Large intestine (tissue), 12 donors: ENCODE data around the gene PAPSS1. TPM values are rescaled to one million over a fixed set of nuclear protein-coding genes. Genes with fewer than 3 reads are reported as not detected.

Experiments used
- DNase-seq, 2 donors: peaks; one replicate each; pipeline versions ENCODE4 v3.0.0 to v3.0.0-alpha.2; 2013
- H3K27ac ChIP-seq: one replicate; pipeline ENCODE4 v1.5.1; 2013; ENCODE audit warnings: low read length
- H3K27me3 ChIP-seq: 2 replicates; pipeline ENCODE4 v1.6.1; 2013; ENCODE audit warnings: low read length; ENCODE audit not compliant: control insufficient read depth, insufficient read depth
- H3K36me3 ChIP-seq: 2 replicates; pipeline ENCODE4 v1.6.1; 2013; ENCODE audit warnings: low read length; ENCODE audit not compliant: control insufficient read depth, insufficient read depth
- H3K4me1 ChIP-seq: one replicate; pipeline ENCODE4 v1.6.1; 2013; ENCODE audit warnings: low read length; ENCODE audit not compliant: control insufficient read depth, insufficient read depth
- H3K4me3 ChIP-seq: one replicate; pipeline ENCODE4 v1.5.1; 2013; ENCODE audit warnings: low read length
- H3K9me3 ChIP-seq: one replicate; pipeline ENCODE4 v1.6.1; 2013; ENCODE audit warnings: mild to moderate bottlenecking, low read depth, low read length, moderate library complexity; ENCODE audit not compliant: control insufficient read depth
- WGBS: methylation state at CpG from one replicate; pipeline ENCODE4 v1.1.5; 2013; ENCODE audit warnings: low lambda C conversion rate; ENCODE audit not compliant: insufficient coverage; 5-methylcytosine and 5-hydroxymethylcytosine counted together
- long read RNA-seq, 11 donors: transcript quantifications; one replicate each; lab custom pipeline, GENCODE V29; 2026
- polyA plus RNA-seq: library from polyadenylated mRNA; unstranded; fragments of 120-200 nt; gene quantifications from one replicate; pipeline ENCODE4 v1.2.1, GENCODE V29; 2013

The PAPSS1 gene
- 50.7 TPM for polyA plus RNA-seq
- long read RNA-seq, donor 1, transcript PAPSS1-201 (12 exons, 2,731 nt) = major isoform, 8 of 14 reads
- long read RNA-seq, donor 1, partial matches to known transcripts = 6 of 14 reads
- long read RNA-seq, donor 1, other reads (novel, unspliced or antisense) = 0 of 14 reads
- long read RNA-seq, donor 2, transcript PAPSS1-201 (12 exons, 2,731 nt) = major isoform, 16 of 18 reads
- long read RNA-seq, donor 2, partial matches to known transcripts = 0 of 18 reads
- long read RNA-seq, donor 2, other reads (novel, unspliced or antisense) = 0 of 18 reads
- long read RNA-seq, donor 3, transcript PAPSS1-201 (12 exons, 2,731 nt) = major isoform, 18 of 27 reads
- long read RNA-seq, donor 3, partial matches to known transcripts = 9 of 27 reads
- long read RNA-seq, donor 3, other reads (novel, unspliced or antisense) = 0 of 27 reads
- long read RNA-seq, donor 4, partial matches to known transcripts = 0 of 1 reads
- long read RNA-seq, donor 4, other reads (novel, unspliced or antisense) = 0 of 1 reads
- long read RNA-seq, donor 5, transcript PAPSS1-201 (12 exons, 2,731 nt) = major isoform, 6 of 6 reads
- long read RNA-seq, donor 5, partial matches to known transcripts = 0 of 6 reads
- long read RNA-seq, donor 5, other reads (novel, unspliced or antisense) = 0 of 6 reads
- long read RNA-seq, donor 6, transcript PAPSS1-201 (12 exons, 2,731 nt) = major isoform, 18 of 18 reads
- long read RNA-seq, donor 6, partial matches to known transcripts = 0 of 18 reads
- long read RNA-seq, donor 6, other reads (novel, unspliced or antisense) = 0 of 18 reads
- long read RNA-seq, donor 7, transcript PAPSS1-201 (12 exons, 2,731 nt) = major isoform, 5 of 5 reads
- long read RNA-seq, donor 7, partial matches to known transcripts = 0 of 5 reads
- long read RNA-seq, donor 7, other reads (novel, unspliced or antisense) = 0 of 5 reads
- long read RNA-seq, donor 8, transcript PAPSS1-201 (12 exons, 2,731 nt) = major isoform, 14 of 14 reads
- long read RNA-seq, donor 8, partial matches to known transcripts = 0 of 14 reads
- long read RNA-seq, donor 8, other reads (novel, unspliced or antisense) = 0 of 14 reads
- long read RNA-seq, donor 9, transcript PAPSS1-201 (12 exons, 2,731 nt) = major isoform, 19 of 19 reads
- long read RNA-seq, donor 9, partial matches to known transcripts = 0 of 19 reads
- long read RNA-seq, donor 9, other reads (novel, unspliced or antisense) = 0 of 19 reads
- long read RNA-seq, donor 10, transcript PAPSS1-201 (12 exons, 2,731 nt) = major isoform, 22 of 22 reads
- long read RNA-seq, donor 10, partial matches to known transcripts = 0 of 22 reads
- long read RNA-seq, donor 10, other reads (novel, unspliced or antisense) = 0 of 22 reads
- long read RNA-seq, donor 11, transcript PAPSS1-201 (12 exons, 2,731 nt) = major isoform, 8 of 8 reads
- long read RNA-seq, donor 11, partial matches to known transcripts = 0 of 8 reads
- long read RNA-seq, donor 11, other reads (novel, unspliced or antisense) = 0 of 8 reads

- Histone ChIP-seq H3K27ac (peak within 1 kb of the TSS; percentile 94), H3K4me1 (no peaks in the 10 kb centered on the region), H3K4me3 (peak within 1 kb of the TSS; percentile 91), H3K36me3 (no peaks in the 10 kb centered on the region), H3K27me3 (peaks cover 2% of the 10 kb centered on the region), H3K9me3 (no peaks in the 10 kb centered on the region)
- peak; percentile 99 to 100 for DNase-seq
- WGBS = no CpG with 5 or more reads among the region's 90 CpGs
Observed at GRCh38 chr4:107719922-107720722, at the start of gene PAPSS1. PAPSS1 (minus strand) TSS chr4:107720234; CDS start chr4:107720179, 55 bp downstream.

- WGBS = 93% methylated on average over 4 of the region's 10 CpGs
- H3K27me3 ChIP-seq = no peaks in the 10 kb centered on the region
- no peak overlapping the region for H3K4me3 ChIP-seq
- no peak overlapping the region for H3K27ac ChIP-seq
- H3K9me3 ChIP-seq = no peaks in the 10 kb centered on the region
- DNase-seq = no peak
- H3K4me1 ChIP-seq = peaks cover 6% of the 10 kb centered on the region
- H3K36me3 ChIP-seq = no peaks in the 10 kb centered on the region
Observed at GRCh38 chr4:107760281-107760947, 40.4 kb upstream of the PAPSS1 start.

GRCh38 chr4:107757864-107758476 lies 37.9 kb upstream of the PAPSS1 start:
- DNase-seq = no peak
- Histone ChIP-seq H3K36me3 (no peaks in the 10 kb centered on the region), H3K4me1 (peaks cover 6% of the 10 kb centered on the region), H3K27me3 (no peaks in the 10 kb centered on the region), H3K27ac (no peak overlapping the region), H3K9me3 (no peaks in the 10 kb centered on the region), H3K4me3 (no peak overlapping the region)
- 49% methylated on average over 2 of the region's 2 CpGs for WGBS

GRCh38 chr4:107757283-107757682 lies 37.2 kb upstream of the PAPSS1 start:
- DNase-seq = no peak
- no peak overlapping the region for H3K4me3 ChIP-seq
- H3K27ac ChIP-seq = no peak overlapping the region
- WGBS = 94% methylated on average over 4 of the region's 5 CpGs
- H3K27me3 ChIP-seq = peaks cover 2% of the 10 kb centered on the region
- H3K4me1 ChIP-seq = peaks cover 6% of the 10 kb centered on the region
- no peaks in the 10 kb centered on the region for H3K36me3 ChIP-seq
- H3K9me3 ChIP-seq = no peaks in the 10 kb centered on the region

- no peak for DNase-seq
- 86% methylated on average over 2 of the region's 4 CpGs for WGBS
- peaks cover 6% of the 10 kb centered on the region for H3K4me1 ChIP-seq
- H3K4me3 ChIP-seq = no peak overlapping the region
- no peak overlapping the region for H3K27ac ChIP-seq
- H3K9me3 ChIP-seq = no peaks in the 10 kb centered on the region
- H3K27me3 ChIP-seq = peaks cover 8% of the 10 kb centered on the region
- no peaks in the 10 kb centered on the region for H3K36me3 ChIP-seq
Observed at GRCh38 chr4:107755841-107756356, 35.9 kb upstream of the PAPSS1 start.

- Histone ChIP-seq H3K27me3 (peaks cover 8% of the 10 kb centered on the region), H3K9me3 (no peaks in the 10 kb centered on the region), H3K27ac (no peak overlapping the region), H3K4me1 (peaks cover 6% of the 10 kb centered on the region), H3K4me3 (no peak overlapping the region), H3K36me3 (no peaks in the 10 kb centered on the region)
- 72% methylated on average over 2 of the region's 2 CpGs for WGBS
- DNase-seq = no peak
Observed at GRCh38 chr4:107751670-107752069, 31.6 kb upstream of the PAPSS1 start.

GRCh38 chr4:107747748-107748486 lies 27.9 kb upstream of the PAPSS1 start:
- H3K36me3 ChIP-seq = no peaks in the 10 kb centered on the region
- no peak overlapping the region for H3K4me3 ChIP-seq
- no peak overlapping the region for H3K27ac ChIP-seq
- H3K4me1 ChIP-seq = no peaks in the 10 kb centered on the region
- no peak for DNase-seq
- peaks cover 8% of the 10 kb centered on the region for H3K27me3 ChIP-seq
- 71% methylated on average over 3 of the region's 5 CpGs for WGBS
- no peaks in the 10 kb centered on the region for H3K9me3 ChIP-seq

- Histone ChIP-seq H3K4me3 (no peak overlapping the region), H3K27me3 (no peaks in the 10 kb centered on the region), H3K27ac (no peak overlapping the region), H3K36me3 (no peaks in the 10 kb centered on the region), H3K9me3 (no peaks in the 10 kb centered on the region), H3K4me1 (peaks cover 3% of the 10 kb centered on the region)
- no CpG with 5 or more reads among the region's 1 CpG for WGBS
- DNase-seq = no peak
Observed at GRCh38 chr4:107746161-107746560, 26.1 kb upstream of the PAPSS1 start.
